Stimulated activated naive CD4-positive, alpha-beta T cell treated with Interleukin-2 at 50 U/mL for 16 hours (primary cell): ENCODE results near the gene AMH.

Experiments used
- DNase-seq: peaks from one replicate; lab custom pipeline; 2025; lab: John Stamatoyannopoulos, UW

Gene AMH

DNA sequence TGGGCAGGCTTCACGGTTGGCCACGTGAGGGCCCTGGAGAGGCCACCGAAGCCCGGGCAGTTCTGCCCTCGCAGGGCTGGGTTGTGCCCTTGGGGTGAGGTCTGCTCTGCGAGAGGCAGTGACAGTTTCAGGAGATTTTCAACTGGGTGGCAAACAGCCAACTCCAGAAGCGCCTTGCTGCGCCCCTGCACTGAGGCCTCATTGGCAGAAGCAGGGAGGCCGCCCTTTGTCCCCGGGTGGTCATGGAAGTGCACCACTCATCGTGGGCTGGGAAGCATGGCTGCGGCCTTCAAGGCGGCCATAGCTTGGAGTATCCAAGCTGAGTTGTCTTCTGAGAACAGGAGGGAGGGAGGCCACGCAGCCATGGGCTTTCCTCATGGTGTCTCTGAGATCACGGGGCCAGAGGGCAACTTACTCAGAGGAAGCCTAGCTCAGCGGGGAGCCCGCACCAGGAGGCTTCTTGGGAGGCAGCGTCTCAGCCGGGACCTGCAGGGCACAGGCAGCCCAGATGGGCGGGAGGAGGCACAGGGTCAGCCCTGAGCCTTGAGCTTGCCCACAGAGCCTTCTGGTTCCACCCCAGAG lies 27.8 kb upstream of the AMH start:
- no peak for DNase-seq

DNA sequence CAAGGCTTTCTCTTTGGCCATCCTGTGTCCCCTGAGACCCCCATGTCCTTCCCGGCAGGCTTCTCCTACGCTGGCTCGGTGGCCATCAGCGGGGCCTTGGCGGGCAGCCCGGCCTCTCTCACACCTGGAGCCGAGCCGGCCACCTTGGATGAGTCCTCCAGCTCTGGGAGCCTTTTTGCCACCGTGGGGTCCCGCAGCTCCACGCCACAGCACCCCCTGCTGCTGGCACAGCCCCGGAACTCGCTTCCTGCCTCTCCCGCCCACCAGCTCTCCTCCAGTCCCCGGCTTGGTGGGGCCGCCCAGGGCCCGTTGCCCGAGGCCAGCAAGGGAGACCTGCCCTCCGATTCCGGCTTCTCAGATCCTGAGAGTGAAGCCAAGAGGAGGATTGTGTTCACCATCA lies 27.2 kb upstream of the AMH start:
- DNase-seq = no peak

DNA sequence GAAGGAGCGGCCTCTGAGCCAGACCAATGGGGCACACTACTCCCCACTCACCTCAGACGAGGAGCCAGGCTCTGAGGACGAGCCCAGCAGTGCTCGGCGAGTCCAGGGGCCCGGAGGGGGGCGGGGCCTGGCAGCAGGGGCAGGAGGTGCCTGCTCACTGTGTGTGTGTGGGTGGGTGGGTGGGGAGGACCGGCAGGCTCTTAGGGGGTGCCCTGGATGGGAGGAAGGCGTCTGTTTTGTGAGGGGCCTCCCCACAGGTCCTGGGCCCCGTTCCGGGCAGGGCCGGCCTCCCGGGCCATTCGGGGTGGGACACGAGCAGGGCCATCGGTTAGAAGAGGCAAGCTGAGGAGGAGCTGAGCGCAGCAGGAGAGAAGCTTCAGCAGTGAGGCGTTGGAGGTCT lies 25.7 kb upstream of the AMH start:
- DNase-seq = no peak

DNA sequence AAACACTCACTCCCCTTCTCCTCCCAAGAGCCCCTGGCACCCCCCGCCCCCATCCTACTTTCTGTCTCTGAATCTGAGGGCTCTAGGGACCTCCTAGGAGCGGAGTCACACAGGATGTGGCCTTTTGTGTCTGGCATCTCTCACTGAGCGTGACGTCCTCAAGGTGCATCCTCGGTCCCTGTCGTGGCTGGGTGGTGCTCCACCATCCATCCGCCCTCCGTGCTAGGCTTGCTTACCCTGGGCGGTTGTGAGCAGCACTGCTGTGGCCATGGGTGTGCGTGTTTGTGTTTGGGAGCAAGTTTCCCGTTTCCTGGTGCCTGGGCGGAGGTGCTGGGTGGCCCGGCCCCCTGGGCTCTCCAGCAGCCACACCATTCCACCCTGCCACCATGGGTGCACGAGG lies 25.2 kb upstream of the AMH start:
- no peak for DNase-seq

DNA sequence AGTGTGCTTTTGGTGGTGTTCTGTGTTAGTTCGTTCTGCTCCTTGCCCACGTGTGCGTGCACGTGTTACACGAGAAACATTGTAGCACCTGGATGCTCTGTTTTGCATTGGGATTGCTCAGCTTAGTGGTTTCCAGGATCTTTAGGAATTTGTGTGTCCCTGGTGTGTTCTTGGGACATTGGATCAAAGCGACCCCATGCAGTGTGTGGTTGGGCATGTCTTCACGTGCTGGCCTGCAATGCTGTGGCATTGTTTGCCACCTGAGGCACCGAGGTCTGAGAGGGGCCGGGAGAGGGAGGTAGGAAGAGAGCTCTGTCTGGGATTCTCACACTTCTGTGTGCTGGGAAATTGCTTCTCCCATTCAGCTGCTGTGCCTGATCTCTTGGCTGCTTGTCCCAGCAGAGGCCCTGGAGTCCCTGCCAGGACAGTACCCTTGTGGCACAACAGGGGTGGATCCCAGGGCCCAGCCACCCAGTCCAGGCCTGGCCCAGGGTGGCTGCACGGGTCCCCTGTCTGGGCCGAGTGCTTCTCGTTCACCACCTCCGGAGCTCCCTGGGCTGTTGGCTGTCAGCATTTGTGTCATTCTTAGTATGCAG lies 24.3 kb upstream of the AMH start:
- no peak for DNase-seq

DNA sequence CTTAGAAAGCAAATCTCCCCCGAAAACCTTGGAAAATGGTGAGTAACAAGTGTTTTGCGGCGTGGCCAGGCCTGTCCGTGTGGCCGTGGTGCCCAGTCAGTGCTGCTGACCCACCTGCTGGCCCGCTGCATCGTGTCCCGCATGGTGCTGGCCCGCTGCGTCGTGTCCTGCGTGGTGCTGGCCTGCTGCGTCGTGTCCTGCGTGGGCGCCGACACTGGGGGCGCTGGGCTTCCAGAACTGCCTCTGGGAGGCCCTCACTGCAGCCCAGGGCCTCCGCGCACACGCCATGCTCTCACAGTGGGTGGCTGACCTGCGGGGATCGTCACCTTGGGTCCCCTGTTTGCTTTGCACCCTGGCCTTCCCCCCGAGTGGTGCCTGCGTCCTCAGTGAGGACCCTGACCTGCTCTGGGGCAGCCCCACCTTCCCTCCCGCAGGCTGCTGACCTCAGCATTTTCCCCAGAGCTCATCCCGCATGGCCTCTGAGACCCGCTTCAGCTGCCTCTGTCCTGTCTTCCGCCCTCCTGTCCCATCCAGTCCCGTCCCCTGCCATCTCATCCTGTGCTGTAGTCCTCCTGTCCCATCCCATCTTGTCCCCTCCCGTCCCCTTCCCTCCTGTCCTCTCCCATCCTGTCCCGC lies 23.6 kb upstream of the AMH start:
- no peak for DNase-seq

DNA sequence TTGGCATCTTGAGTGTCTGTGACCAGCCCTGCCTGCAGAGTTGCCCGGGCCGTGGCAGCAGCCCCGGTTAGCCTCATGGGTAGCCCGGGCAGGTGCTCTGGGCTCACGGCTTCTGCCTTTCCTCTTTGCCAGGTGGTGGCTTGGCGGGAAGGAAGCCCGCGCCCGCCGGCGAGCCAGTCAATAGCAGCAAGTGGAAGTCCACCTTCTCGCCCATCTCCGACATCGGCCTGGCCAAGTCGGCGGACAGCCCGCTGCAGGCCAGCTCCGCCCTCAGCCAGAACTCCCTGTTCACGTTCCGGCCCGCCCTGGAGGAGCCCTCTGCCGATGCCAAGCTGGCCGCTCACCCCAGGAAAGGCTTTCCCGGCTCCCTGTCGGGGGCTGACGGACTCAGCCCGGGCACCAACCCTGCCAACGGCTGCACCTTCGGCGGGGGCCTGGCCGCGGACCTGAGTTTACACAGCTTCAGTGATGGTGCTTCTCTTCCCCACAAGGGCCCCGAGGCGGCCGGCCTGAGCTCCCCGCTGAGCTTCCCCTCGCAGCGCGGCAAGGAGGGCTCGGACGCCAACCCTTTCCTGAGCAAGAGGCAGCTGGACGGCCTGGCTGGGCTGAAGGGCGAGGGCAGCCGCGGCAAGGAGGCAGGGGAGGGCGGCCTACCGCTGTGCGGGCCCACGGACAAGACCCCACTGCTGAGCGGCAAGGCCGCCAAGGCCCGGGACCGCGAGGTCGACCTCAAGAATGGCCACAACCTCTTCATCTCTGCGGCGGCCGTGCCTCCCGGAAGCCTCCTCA lies 22.9 kb upstream of the AMH start:
- DNase-seq = no peak

DNA sequence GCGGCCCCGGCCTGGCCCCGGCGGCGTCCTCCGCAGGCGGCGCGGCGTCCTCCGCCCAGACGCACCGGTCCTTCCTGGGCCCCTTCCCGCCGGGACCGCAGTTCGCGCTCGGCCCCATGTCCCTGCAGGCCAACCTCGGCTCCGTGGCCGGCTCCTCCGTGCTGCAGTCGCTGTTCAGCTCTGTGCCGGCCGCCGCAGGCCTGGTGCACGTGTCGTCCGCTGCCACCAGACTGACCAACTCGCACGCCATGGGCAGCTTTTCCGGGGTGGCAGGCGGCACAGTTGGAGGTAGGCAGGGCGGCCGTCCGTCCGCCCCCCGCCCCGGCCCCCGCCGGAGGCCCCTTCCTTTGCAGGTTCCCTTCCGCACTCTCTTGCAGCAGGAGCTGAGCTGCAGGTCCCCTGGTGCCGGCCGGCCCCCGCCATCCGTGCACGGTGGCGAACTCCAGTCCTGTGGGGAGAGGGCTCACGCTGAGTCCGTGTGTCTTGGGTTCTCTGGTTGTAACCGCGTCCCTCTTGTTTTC lies 22.2 kb upstream of the AMH start:
- DNase-seq = no peak

DNA sequence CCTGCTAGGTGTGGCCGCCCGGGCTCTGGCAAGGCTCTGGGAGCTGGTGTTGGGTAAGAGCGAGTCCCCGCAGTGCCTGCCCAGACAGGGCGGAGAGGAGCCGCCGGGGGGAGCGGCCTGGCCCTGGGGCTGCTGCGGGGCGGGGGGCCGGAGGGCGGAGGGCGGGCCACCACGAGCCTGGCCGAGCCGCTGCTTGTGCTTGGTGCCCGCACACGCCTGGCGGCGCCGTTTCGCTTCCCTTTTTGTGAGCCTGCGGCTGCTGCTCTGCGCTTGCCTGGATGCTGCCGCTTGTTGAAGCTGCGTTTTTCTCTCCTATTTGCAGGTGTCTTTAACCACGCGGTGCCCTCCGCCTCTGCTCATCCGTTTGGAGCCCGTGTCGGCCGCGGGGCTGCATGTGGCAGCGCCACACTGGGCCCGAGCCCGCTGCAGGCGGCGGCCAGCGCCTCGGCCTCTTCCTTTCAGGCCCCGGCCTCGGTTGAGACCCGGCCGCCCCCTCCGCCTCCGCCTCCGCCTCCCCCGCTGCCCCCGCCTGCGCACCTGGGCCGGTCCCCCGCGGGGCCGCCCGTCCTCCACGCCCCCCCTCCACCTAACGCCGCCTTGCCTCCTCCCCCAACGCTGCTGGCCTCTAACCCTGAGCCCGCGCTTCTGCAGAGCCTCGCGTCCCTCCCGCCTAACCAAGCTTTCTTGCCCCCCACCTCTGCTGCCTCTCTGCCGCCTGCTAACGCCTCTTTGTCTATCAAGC lies 21.5 kb upstream of the AMH start:
- DNase-seq = no peak

DNA sequence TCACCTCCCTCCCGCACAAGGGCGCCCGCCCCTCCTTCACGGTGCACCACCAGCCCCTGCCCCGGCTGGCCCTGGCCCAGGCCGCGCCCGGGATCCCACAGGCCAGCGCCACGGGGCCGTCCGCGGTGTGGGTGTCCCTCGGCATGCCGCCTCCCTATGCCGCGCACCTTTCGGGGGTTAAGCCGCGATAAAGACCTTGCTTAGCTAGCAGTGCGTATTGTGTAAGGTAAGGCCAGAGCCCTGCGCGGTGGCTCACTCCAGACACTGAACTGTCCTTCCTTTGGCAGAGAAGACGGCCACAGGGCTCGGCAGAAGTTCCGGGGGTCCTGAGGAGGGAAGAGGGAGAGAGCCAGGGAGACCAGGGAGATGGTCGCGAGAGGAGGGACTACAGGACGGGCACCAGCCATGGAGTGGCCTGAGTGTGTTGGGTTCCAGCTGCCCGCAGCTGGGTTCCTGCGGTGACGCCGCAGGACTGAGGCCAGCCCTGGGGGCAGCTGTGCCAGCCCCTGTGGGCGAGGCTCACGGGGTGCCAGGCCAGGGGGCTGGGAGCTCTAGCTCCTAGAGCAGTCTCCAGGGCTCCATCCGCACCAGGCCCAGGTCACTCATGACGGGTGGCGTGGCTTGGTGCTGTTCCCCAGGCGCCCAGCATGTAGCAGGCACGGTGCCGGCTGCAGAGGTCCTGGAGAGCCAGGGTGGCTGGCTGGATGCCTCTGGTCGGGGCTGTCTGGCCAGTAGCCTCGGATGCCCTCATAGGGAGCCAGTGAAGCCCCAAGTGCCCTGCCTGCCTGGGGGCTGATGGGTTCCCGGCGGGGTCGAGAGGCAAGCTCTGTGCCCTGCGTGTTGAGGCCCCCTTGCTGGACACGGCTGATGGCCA lies 20.7 kb upstream of the AMH start:
- DNase-seq = no peak

DNA sequence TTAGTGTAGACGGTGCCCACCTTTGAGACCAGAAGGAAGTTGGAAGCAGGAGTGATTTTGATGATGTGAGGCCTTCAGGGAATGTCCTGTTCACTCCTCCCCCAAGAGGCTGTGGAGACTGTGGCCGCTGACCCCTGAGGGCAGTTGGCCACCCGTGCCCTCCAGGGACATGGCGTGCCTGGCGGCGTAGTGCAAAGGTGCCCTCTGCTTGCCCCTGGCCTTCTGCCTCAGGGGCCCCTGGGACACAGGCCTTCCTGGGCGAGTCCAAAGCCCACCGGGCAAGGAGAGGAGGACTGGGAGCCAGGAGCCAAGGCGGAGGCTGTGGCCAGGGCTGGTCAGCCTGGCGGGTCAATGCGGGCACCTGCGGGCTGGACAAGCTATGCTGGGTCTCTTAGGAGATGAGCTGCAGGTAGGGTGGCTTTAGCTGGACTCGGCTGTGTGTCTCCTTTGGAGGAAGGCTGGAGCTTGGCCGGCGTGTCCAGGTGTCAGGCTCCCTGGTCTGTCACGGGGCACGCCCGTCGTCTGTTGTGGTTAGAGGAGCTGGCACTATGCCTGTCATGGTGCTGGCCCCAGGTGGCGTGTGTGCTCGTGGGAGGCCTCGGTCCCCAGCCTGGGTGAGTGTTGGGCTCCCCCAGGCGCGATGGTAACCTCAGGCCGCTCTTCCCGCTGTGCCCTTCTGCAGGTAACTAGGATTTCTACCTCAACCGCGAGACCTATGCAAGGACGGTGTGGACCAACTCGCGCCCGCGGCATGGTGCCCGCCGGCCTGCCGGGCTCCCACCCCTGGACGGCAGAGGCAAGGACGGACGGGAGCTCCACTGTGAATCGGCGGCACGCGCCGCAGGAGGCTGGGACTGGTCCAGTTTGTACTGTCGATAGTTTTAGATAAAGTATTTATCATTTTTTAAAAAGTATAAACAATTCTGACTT lies 19.8 kb upstream of the AMH start:
- DNase-seq = no peak

DNA sequence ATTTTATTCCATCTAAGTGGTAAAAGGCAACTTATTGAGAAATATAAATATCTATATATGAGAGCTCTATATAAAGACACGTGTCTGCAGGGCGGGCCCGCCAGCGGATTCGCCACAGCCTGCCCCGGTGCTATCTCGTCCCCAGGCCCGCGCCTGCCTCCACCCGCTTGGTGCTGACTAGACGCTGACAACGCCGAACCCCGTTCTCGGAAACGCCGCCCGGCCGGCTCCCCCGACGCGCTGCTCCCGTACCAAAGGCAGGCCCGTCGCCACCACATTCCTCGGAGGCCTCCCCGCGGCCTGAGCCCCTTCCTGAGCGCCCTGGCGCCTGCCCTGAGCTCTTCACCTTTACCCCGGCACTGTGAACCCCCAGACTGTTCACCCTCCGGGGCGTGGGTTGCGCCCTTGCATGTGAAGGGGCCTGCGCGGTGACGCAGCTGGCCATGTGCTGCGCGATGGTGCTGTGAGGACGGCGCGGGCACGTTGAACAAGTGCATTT lies 19.0 kb upstream of the AMH start:
- DNase-seq = no peak

DNA sequence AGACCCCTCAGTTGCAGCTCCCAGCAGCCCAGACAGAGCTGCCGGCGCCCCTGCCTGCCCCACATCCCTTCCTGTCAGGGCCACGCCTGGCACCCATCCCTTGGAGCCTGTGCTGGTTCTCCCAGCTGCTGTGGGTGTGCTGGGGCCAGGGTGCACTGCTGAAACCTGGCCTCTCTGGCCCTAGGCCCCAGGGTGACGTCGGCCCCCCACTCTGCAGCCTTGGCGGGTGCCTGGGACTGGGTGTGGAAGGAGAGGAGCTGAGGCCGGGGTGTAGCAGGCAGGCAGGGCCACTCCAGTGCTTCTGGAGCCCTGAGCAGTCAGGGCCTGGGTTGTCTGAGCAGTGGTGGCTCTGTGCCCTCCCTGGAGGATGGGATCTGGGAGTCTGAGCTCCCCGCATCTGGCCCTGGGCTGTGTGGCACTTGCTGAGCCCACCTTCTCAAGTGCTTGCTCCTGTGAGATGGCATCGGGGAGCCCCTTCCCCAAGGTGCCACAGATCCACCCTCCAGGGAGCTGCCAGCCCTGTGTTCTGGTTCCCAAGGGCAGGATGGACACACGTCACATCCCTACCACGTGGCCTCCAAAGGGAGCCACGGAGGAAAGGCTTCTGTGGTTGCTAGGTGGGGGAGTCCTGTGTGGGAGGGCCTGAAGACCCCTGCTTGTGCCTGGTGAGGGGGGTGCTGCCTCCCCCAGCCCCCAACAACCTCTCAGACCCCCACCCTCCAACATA lies 18.2 kb upstream of the AMH start:
- DNase-seq = no peak

DNA sequence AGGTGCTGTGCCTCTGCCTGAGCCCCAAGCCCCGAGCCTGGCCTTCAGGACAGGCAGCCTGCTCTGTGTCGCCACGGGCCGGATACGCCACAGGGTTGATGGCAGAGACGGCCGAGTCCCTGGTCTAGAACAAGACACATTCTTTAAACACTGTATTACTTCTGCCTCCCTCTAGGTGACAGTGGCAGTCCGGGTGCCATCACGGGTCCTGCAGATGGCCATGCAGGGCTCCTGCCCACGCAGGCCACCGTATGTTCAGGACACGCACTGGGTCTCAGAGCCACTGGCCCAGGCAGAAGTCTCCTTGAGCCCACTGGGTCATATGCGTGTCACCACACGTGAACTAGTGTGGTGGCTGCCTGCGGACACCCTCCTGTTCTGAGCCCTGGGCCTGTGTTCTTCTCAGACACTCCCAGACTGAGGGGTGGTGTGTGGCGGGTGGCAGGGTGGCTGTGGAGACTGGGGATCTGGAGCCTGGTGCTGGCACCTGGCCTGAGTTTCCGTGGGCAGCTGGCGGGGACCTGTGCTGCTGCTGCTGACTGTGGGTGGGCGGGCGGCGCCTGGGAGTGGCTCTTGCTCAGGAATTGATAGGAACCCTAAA lies 17.4 kb upstream of the AMH start:
- DNase-seq = no peak

DNA sequence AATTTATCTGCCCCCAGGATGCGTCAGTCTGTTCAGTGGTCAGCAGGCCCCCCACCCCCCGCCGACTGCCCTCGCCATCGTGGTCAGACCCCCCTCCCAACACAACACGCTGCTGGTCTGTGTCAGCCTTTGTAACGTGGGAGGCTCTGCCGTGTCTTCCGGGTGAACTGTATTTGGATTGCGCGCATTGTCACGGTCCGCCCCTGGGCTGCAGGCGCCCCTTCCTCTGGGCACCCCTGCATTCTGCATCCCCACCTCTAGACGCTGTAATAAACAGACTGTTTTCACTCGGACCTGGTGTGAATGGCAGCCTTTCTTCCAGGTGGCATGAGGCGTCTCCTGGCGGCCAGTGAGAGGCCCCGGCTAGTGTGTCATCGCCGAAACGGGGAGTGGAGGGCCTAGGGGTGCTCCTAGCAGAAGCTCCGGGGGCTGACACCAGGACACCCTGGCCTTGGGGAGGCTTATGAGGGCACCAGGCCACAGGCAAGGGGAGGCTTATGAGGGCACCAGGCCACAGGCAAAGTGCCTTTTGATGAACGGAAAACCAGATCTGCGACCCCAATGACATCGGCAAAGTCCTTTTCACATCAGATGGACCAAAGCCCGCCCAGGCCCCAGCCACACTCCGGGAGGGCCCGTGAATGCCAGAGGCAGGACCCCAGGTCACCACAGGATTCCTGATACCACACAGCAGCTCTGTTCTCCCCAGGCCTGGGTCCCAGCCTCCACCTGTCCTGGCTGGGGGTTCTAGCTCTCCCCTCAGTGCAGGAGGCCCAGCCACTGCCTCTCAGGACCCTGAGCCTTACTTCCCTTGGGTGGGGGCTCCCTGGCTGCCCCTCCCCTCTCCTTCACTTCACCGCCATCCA lies 16.6 kb upstream of the AMH start:
- no peak for DNase-seq

DNA sequence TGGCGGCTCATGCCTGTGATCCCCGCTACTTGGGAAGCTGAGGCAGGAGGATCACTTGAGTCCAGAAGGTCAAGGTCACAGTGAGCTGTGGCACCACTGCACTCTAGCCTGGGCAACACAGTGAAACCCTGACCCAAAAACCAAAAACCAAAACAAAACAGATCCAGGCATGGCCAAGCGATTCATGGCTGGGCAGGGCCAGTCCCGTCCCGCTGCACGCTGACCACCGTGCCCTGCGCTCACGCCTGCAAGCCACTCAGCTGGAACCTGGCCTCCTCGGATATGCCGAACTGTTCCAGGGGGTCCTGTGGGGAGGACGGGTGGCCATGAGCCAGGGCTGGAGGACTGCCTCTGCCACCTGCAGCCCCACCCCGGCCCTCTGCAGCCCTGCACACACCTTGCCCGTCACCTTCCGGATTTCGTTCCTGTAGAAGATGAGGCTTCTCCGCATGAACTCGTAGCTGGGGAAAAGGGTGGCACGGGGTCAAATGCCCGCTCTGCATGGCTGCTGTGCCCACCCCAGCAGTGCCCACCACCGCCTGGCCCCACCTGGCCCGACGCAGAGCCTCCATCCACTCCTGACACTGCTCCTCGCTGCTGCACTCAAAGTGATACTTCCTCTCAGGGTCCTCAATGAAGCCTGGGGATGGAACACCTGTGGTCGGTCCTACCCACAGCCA lies 15.4 kb upstream of the AMH start:
- DNase-seq = no peak

DNA sequence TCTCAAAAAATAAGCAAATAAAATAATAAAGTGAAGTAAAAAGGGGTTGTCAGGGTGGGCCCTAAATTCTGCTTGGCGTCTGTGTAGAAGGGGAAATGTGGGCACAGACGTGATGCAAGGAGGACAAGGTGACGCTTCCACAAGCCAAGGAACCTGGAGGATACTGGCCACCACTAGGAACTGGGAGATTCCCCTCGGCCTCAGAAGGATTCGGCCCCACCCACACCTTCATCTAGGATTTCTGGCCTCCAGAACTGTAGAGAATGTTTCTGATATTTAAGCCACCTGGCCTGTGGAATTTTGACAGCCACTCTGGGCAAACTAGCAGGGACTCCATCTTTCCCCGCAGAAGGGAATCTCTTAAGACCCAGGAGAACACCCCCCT lies 14.1 kb upstream of the AMH start:
- DNase-seq = no peak
